T-cell (primary cell): Measurements from ENCODE around the gene FBXL13. TPM values are rescaled to one million over a fixed set of nuclear protein-coding genes. Genes with fewer than 3 reads are reported as not detected.

Experiments used
- ATAC-seq, 4 experiments: fragments of 200-7000 bp in 3 of 4; fragments of 150-1000 bp in 1 of 4; cut with Tn5 transposase; replicated peaks in 1 of 4; 1 replicate in 3 of 4; 2 replicates in 1 of 4; pipeline ENCODE4 v1.10.0; 2021; ENCODE audit warnings: moderate library complexity in 3 of 4, mild to moderate bottlenecking in 2 of 4, moderate number of reproducible peaks in 1 of 4
- CTCF ChIA-PET, 2 donors: fragments of 300-600 bp; sonication (Branson Sonifier 250); formaldehyde crosslinking; loops; one replicate each; lab custom pipeline; 2022; ENCODE audit warnings: antibody characterized with exemption in 2 of 2; lab: Charles Lee
- POLR2A ChIA-PET, 2 donors: fragments of 300-600 bp; sonication (Branson Sonifier 250); formaldehyde crosslinking; loops; one replicate each; lab custom pipeline; 2022; ENCODE audit warnings: antibody characterized with exemption in 2 of 2; lab: Charles Lee
- DNase-seq, 35 experiments: peaks; one replicate each; pipeline versions ENCODE4 v3.0.0 to v3.0.0-alpha.2; 2013 to 2023
- H3K27ac ChIP-seq: one replicate; pipeline ENCODE4 v1.5.1; 2013; ENCODE audit warnings: low read length
- H3K27me3 ChIP-seq, 2 experiments: replicated peaks in 1 of 2; 1 replicate in 1 of 2; 2 replicates in 1 of 2; pipeline versions ENCODE4 v1.6.1 to v1.7.0; 2013; ENCODE audit warnings: low read length in 1 of 2, mixed read lengths in 1 of 2; ENCODE audit not compliant: control insufficient read depth in 2 of 2, insufficient read depth in 2 of 2; ENCODE audit errors: extremely low read depth in 1 of 2
- H3K36me3 ChIP-seq, 2 donors: 1 replicate in 1 of 2; 2 replicates in 1 of 2; pipeline versions ENCODE4 v1.6.1 to v1.7.0; 2013; ENCODE audit warnings: low read length in 1 of 2; ENCODE audit not compliant: control insufficient read depth in 2 of 2, insufficient read depth in 1 of 2; ENCODE audit errors: extremely low read depth in 1 of 2
- H3K4me1 ChIP-seq, 2 experiments: 1 replicate in 1 of 2; 2 replicates in 1 of 2; pipeline versions ENCODE4 v1.6.1 to v1.7.0; 2013; ENCODE audit warnings: low read length in 2 of 2, mixed read lengths in 1 of 2; ENCODE audit not compliant: insufficient read depth in 2 of 2, control insufficient read depth in 1 of 2; ENCODE audit errors: extremely low read depth in 1 of 2
- H3K4me3 ChIP-seq, 2 donors: 1 replicate in 1 of 2; 2 replicates in 1 of 2; pipeline versions ENCODE4 v1.5.1 to v1.7.0; 2013; ENCODE audit warnings: mild to moderate bottlenecking in 2 of 2, low read length in 1 of 2, moderate library complexity in 1 of 2; ENCODE audit not compliant: control insufficient read depth in 1 of 2; ENCODE audit errors: extremely low read depth in 1 of 2
- H3K9me3 ChIP-seq: 2 replicates; pipeline ENCODE4 v1.7.0; 2013
- H3K27ac Mint-ChIP-seq, 2 donors: one replicate each; pipeline ENCODE4 v1.8.0; 2020 to 2021; ENCODE audit warnings: mild to moderate bottlenecking in 2 of 2, mixed read lengths in 2 of 2
- H3K27me3 Mint-ChIP-seq, 2 donors: one replicate each; pipeline ENCODE4 v1.8.0; 2021 to 2022; ENCODE audit warnings: mixed read lengths in 2 of 2
- H3K36me3 Mint-ChIP-seq: one replicate; pipeline ENCODE4 v1.8.0; 2021; ENCODE audit warnings: mixed read lengths
- H3K4me1 Mint-ChIP-seq, 3 donors: one replicate each; pipeline ENCODE4 v1.8.0; 2020 to 2022; ENCODE audit warnings: mixed read lengths in 3 of 3, mild to moderate bottlenecking in 1 of 3
- H3K4me3 Mint-ChIP-seq, 3 donors: one replicate each; pipeline ENCODE4 v1.8.0; 2020 to 2022; ENCODE audit warnings: mild to moderate bottlenecking in 3 of 3, mixed read lengths in 3 of 3, moderate library complexity in 3 of 3
- H3K9me3 Mint-ChIP-seq, 3 donors: one replicate each; pipeline ENCODE4 v1.8.0; 2020 to 2022; ENCODE audit warnings: mixed read lengths in 3 of 3
- WGBS: methylation state at CpG from one replicate; pipeline ENCODE4 v1.1.5; 2013; ENCODE audit warnings: missing lambda C conversion rate; ENCODE audit not compliant: insufficient coverage; 5-methylcytosine and 5-hydroxymethylcytosine counted together
- total RNA-seq, 35 experiments: library from RNA in 6 of 35; stranded (reverse) in 6 of 35; fragments of 120-200 nt in 1 of 35; gene quantifications; one replicate each; pipeline versions ENCODE4 v1.2.1 to v1.2.4 and lab custom pipeline; 2013 to 2026

Gene FBXL13
- total RNA-seq, 5 donors from 2014 or later (not counting 1 experiment from before 2014, with no cell fraction given), result 1.3 to 2.7 (median 1.4) TPM

GRCh38 chr7:102931757-102932156 is 142.8 kb downstream of the FBXL13 start:
- CTCF ChIA-PET, result no interaction called here
- Mint-ChIP-seq H3K36me3 (no peaks in the 10 kb centered on the region), H3K9me3 (no peaks in the 10 kb centered on the region), H3K4me3 (no peak overlapping the region), H3K27ac (no peak overlapping the region), H3K27me3 (no peaks in the 10 kb centered on the region), H3K4me1 (no peaks in the 10 kb centered on the region)
- no CpG with 5 or more reads among the region's 1 CpG for WGBS
- no peak overlapping the region for H3K4me3 ChIP-seq
- H3K4me1 ChIP-seq, result no peaks in the 10 kb centered on the region
- ATAC-seq, result no peak
- no peak overlapping the region for H3K27ac ChIP-seq
- no peaks in the 10 kb centered on the region for H3K36me3 ChIP-seq
- DNase-seq, result no peak
- H3K9me3 ChIP-seq, result no peaks in the 10 kb centered on the region
- POLR2A ChIA-PET, result no interaction called here
- no peaks in the 10 kb centered on the region for H3K27me3 ChIP-seq

GRCh38 chr7:102927312-102927933 is 147.2 kb downstream of the FBXL13 start:
- Histone ChIP-seq H3K27ac (no peak overlapping the region), H3K4me3 (no peak overlapping the region), H3K4me1 (no peaks in the 10 kb centered on the region), H3K27me3 (no peaks in the 10 kb centered on the region), H3K9me3 (no peaks in the 10 kb centered on the region), H3K36me3 (no peaks in the 10 kb centered on the region)
- no peak overlapping the region for H3K4me3 Mint-ChIP-seq
- no peaks in the 10 kb centered on the region for H3K36me3 Mint-ChIP-seq
- no peak for DNase-seq
- POLR2A ChIA-PET, result no interaction called here
- H3K27ac Mint-ChIP-seq, result no peak overlapping the region
- no peaks in the 10 kb centered on the region for H3K4me1 Mint-ChIP-seq
- H3K27me3 Mint-ChIP-seq, result no peaks in the 10 kb centered on the region
- CTCF ChIA-PET, result no interaction called here
- no peaks in the 10 kb centered on the region for H3K9me3 Mint-ChIP-seq
- ATAC-seq, result no peak
- WGBS, result no CpG with 5 or more reads among the region's 2 CpGs

GRCh38 chr7:102926783-102927140 is 147.8 kb downstream of the FBXL13 start:
- Histone ChIP-seq H3K36me3 (no peaks in the 10 kb centered on the region), H3K9me3 (no peaks in the 10 kb centered on the region), H3K4me3 (no peak overlapping the region), H3K4me1 (no peaks in the 10 kb centered on the region), H3K27me3 (no peaks in the 10 kb centered on the region), H3K27ac (no peak overlapping the region)
- H3K4me1 Mint-ChIP-seq, result no peaks in the 10 kb centered on the region
- ChIA-PET POLR2A (no interaction called here), CTCF (no interaction called here)
- H3K4me3 Mint-ChIP-seq, result no peak overlapping the region
- no peaks in the 10 kb centered on the region for H3K9me3 Mint-ChIP-seq
- ATAC-seq (no peak), DNase-seq (no peak)
- no peak overlapping the region for H3K27ac Mint-ChIP-seq
- H3K36me3 Mint-ChIP-seq, result no peaks in the 10 kb centered on the region
- H3K27me3 Mint-ChIP-seq, result no peaks in the 10 kb centered on the region

GRCh38 chr7:102925976-102926782 is 148.4 kb downstream of the FBXL13 start:
- POLR2A ChIA-PET, result no interaction called here
- no peaks in the 10 kb centered on the region for H3K4me1 ChIP-seq
- H3K4me3 ChIP-seq, result no peak overlapping the region
- Mint-ChIP-seq H3K36me3 (no peaks in the 10 kb centered on the region), H3K27me3 (no peaks in the 10 kb centered on the region), H3K4me1 (no peaks in the 10 kb centered on the region), H3K27ac (no peak overlapping the region), H3K9me3 (no peaks in the 10 kb centered on the region), H3K4me3 (no peak overlapping the region)
- DNase-seq (no peak), ATAC-seq (no peak)
- CTCF ChIA-PET, result no interaction called here
- WGBS, result 44% methylated on average over 1 of the region's 5 CpGs
- no peaks in the 10 kb centered on the region for H3K27me3 ChIP-seq
- no peaks in the 10 kb centered on the region for H3K36me3 ChIP-seq
- H3K9me3 ChIP-seq, result no peaks in the 10 kb centered on the region
- no peak overlapping the region for H3K27ac ChIP-seq

GRCh38 chr7:102918845-102919244 is 155.8 kb downstream of the FBXL13 start:
- H3K27me3 ChIP-seq, result no peaks in the 10 kb centered on the region
- Mint-ChIP-seq H3K36me3 (no peaks in the 10 kb centered on the region), H3K9me3 (no peaks in the 10 kb centered on the region), H3K27me3 (no peaks in the 10 kb centered on the region), H3K4me3 (no peak overlapping the region), H3K4me1 (no peaks in the 10 kb centered on the region), H3K27ac (no peak overlapping the region)
- no peak for DNase-seq
- POLR2A ChIA-PET, result no interaction called here
- WGBS, result no CpG with 5 or more reads among the region's 1 CpG
- no peaks in the 10 kb centered on the region for H3K36me3 ChIP-seq
- CTCF ChIA-PET, result no interaction called here
- no peak overlapping the region for H3K27ac ChIP-seq
- no peaks in the 10 kb centered on the region for H3K4me1 ChIP-seq
- ATAC-seq, result no peak
- H3K4me3 ChIP-seq, result no peak overlapping the region
- no peaks in the 10 kb centered on the region for H3K9me3 ChIP-seq

- no peak overlapping the region for H3K27ac ChIP-seq
- DNase-seq, result no peak
- H3K27me3 Mint-ChIP-seq, result no peaks in the 10 kb centered on the region
- H3K4me1 ChIP-seq, result no peaks in the 10 kb centered on the region
- H3K36me3 Mint-ChIP-seq, result no peaks in the 10 kb centered on the region
- ATAC-seq, result no peak
- CTCF ChIA-PET, result no interaction called here
- no peak overlapping the region for H3K27ac Mint-ChIP-seq
- no peaks in the 10 kb centered on the region for H3K9me3 Mint-ChIP-seq
- H3K4me1 Mint-ChIP-seq, result peaks cover 0 to 3% (median 3%) of the 10 kb centered on the region in 3 donors
- WGBS, result 89% methylated on average over 4 of the region's 5 CpGs
- H3K36me3 ChIP-seq, result no peaks in the 10 kb centered on the region
- H3K4me3 Mint-ChIP-seq, result no peak overlapping the region
- H3K9me3 ChIP-seq, result no peaks in the 10 kb centered on the region
- no peaks in the 10 kb centered on the region for H3K27me3 ChIP-seq
- POLR2A ChIA-PET, result no interaction called here
- no peak overlapping the region for H3K4me3 ChIP-seq
Measured at GRCh38 chr7:102917436-102918353, 156.9 kb downstream of the FBXL13 start.
